Esophagus muscularis mucosa (tissue), 3 donors: ENCODE measurements around the gene MMP27.

ENCODE experiments used
- POLR2AphosphoS5 ChIP-seq, 2 donors: sonication (generic); formaldehyde crosslinking; IDR thresholded peaks; one replicate each; pipeline ENCODE4 v1.6.1; 2017; ENCODE audit warnings: antibody characterized with exemption in 2 of 2
- TF ChIP-seq, protein P1 (sequence below), 3 experiments: fragments of 200-600 bp in 2 of 3; fragments of 450-650 bp in 1 of 3; sonication (generic) in 2 of 3; IDR thresholded peaks; one replicate each; pipeline ENCODE4 v1.5.1; 2017 to 2019; ENCODE audit warnings: antibody characterized with exemption in 3 of 3, mild to moderate bottlenecking in 2 of 3, moderate library complexity in 1 of 3

DNA sequence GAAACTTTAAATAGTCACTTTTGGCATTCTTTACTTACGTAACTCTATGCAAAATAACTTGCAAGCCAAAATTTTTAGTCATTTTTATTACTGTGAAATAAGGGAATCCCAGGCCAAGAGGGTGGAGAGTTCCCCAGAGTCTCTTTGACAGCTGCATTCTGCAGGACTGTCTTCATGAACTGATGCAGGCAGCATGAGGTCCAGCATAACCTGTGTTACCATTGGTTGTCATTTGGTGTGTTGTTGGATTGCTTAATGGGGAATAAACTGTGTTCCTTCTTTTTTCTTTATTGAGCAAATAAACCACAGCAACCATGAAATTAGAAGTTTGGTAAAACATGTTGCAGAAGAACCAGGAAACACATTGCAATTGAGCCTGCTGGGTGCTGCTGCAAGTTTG, 24.6 kb downstream of the MMP27 start:
- TF ChIP-seq POLR2AphosphoS5 (IDR thresholded peaks at IDR 0.05): no peak
- TF ChIP-seq, protein P1, sequence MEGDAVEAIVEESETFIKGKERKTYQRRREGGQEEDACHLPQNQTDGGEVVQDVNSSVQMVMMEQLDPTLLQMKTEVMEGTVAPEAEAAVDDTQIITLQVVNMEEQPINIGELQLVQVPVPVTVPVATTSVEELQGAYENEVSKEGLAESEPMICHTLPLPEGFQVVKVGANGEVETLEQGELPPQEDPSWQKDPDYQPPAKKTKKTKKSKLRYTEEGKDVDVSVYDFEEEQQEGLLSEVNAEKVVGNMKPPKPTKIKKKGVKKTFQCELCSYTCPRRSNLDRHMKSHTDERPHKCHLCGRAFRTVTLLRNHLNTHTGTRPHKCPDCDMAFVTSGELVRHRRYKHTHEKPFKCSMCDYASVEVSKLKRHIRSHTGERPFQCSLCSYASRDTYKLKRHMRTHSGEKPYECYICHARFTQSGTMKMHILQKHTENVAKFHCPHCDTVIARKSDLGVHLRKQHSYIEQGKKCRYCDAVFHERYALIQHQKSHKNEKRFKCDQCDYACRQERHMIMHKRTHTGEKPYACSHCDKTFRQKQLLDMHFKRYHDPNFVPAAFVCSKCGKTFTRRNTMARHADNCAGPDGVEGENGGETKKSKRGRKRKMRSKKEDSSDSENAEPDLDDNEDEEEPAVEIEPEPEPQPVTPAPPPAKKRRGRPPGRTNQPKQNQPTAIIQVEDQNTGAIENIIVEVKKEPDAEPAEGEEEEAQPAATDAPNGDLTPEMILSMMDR (IDR thresholded peaks at IDR 0.05): no peak
